AG10803 (cell line): ENCODE measurements around the gene CNTF.

Experiments used
- DNase-seq: peaks from one replicate; pipeline ENCODE4 v3.0.0; 2010; ENCODE audit warnings: low read depth
- H3K4me3 ChIP-seq: 2 replicates; pipeline ENCODE4 v1.5.1; 2011; ENCODE audit warnings: mild to moderate bottlenecking, low read length, control low read depth
- TF ChIP-seq, protein P1 (sequence below): conservative IDR thresholded peaks from 2 replicates; pipeline ENCODE4 v1.5.1; 2011; ENCODE audit warnings: mild to moderate bottlenecking, low read length, control low read depth, inconsistent platforms

Gene CNTF

DNA sequence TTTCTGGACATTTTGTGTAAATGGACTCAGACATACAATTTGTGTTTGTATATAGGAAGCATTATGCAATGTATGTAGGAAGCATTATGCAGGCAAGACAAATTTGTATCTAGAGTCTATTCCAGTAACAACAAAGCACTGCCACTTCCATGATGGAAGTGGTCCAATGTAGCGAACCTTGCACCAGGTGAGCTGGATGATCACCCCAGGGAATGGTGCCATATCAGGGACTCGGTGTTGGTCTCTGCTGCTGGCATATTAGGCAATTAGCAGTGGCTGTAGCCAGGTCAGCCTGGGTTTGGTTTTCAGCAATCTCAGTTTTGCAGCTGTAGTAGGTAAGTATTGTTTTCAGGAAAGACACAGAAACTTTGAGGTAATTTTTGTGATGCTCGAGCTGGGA, 30.8 kb upstream of the CNTF start:
- TF ChIP-seq, protein P1, sequence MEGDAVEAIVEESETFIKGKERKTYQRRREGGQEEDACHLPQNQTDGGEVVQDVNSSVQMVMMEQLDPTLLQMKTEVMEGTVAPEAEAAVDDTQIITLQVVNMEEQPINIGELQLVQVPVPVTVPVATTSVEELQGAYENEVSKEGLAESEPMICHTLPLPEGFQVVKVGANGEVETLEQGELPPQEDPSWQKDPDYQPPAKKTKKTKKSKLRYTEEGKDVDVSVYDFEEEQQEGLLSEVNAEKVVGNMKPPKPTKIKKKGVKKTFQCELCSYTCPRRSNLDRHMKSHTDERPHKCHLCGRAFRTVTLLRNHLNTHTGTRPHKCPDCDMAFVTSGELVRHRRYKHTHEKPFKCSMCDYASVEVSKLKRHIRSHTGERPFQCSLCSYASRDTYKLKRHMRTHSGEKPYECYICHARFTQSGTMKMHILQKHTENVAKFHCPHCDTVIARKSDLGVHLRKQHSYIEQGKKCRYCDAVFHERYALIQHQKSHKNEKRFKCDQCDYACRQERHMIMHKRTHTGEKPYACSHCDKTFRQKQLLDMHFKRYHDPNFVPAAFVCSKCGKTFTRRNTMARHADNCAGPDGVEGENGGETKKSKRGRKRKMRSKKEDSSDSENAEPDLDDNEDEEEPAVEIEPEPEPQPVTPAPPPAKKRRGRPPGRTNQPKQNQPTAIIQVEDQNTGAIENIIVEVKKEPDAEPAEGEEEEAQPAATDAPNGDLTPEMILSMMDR = no peak
- DNase-seq = no peak
- no peak overlapping the region for H3K4me3 ChIP-seq

DNA sequence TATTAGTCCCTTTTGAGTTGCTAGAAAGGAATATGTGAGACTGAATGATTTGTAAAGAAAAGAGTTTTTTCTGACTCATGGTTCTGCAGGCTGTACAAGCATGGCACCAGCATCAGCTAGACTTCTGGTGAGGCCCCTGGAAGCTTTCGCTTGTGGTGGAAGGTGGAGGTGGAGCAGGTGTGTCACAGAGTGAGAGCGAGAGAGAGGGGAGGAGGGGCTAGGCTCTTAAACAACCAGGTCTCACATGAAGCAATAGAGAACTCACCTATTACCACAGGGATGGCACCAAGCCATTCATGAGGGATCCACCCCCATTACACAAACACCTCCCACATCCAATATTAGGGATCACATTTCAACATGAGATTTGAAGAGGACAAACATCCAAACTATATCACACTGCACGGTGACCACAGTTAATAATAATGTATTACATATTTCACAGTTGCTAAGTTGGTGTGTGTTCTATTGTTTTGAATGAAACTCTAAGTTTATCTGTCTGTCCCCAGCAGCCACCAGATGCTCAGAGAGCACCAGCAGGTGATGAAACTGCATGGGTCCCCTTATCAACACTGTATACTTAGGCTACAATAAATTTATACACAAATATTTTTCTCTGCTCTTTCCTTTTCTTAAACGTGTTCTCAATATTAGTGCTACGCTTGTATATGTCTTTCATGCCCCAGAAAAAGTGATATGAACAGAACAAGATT, 29.5 kb upstream of the CNTF start:
- TF ChIP-seq, protein P1 = no peak
- no peak overlapping the region for H3K4me3 ChIP-seq
- no peak for DNase-seq

DNA sequence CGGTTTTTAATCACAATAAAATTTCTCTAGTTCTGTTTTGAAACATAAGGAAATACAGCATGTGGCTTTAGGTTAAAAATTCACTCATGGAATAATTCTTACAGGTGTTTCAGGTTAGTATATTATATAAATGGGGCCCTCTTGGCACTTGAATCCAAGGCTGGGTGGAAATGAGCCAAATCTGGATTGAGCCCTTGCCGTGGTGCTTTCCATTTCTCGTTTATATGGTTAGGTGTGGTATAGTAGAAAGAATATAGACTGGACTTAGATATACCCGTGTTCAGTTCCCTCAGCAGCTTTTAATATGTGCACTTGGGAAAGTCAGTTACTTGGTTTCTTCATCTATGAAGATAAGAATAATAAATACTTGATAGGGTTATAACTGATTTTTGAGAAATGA, 27.6 kb upstream of the CNTF start:
- no peak overlapping the region for H3K4me3 ChIP-seq
- TF ChIP-seq, protein P1 = no peak
- no peak for DNase-seq

DNA sequence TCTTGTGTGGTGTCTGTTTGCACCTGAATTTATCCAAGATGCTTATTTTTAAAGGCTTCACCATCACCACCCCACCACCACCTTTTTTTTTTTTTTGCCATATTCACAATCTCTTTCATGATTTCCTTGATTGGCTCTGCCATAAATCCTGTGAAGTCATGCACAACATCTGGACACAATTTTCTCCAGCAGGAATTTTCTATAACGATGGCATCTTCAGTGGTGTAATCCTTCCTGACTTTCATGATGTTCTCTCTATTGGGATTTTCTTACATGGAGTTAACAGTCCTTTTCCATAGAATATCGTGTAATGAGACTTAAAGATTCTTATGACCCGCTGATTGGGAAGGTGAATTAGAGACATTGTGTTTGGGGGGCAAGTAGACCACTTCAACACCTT, 25.8 kb upstream of the CNTF start:
- DNase-seq = peak; percentile 42
- TF ChIP-seq, protein P1 = no peak
- H3K4me3 ChIP-seq = no peak overlapping the region

DNA sequence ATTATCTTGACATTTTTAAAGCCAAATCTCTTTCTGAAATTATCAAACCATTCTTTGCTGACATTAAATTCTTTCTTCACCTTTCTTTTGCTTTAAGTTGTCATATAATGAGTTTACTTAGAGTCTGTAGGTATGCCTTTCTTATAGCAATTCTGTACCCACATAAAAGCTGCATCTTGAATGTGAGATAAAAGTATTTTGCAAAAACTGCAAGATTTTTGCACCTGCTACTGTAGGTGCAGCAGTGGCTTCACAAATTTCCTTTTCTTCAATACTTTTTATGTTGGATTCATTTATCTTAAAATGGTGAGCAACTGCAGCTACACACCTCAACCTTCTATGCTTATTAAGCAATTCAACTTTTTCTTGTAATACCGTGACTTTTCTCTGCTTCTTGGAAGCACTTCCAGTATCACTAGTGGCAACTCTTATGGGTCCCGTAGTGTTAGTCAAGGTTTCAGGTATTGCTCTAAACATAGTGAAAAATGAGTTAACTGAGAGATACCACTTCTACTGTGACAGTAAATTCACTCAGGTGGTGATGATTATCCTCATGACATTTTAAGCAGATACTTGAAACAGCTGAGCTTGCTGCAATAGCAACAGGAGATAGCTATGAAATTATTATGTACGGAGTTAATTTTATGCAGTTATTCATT, 24.9 kb upstream of the CNTF start:
- DNase-seq = no peak
- TF ChIP-seq, protein P1 = no peak
- no peak overlapping the region for H3K4me3 ChIP-seq

DNA sequence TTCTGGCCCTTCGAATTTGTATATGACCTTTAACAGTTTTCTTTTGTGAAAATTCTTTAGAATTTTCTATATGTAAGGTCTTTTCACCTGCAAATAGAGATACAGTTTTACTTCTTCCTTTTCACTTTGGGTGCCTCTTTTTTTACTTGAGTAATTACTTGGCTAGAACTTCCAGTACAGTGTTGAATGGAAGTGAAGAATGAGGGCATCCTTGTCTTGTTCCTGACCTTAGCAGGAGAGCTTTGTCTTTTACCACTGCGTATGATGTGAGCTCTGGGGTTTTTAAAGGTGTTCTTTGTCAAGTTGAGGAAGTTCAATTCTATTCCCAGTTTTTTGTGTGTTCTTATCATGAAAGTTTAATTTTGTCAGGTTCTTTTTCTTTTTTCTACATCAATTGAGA, 22.0 kb upstream of the CNTF start:
- TF ChIP-seq, protein P1 = no peak
- no peak overlapping the region for H3K4me3 ChIP-seq
- no peak for DNase-seq
